GM21576 (cell line): ENCODE results near the gene INCENP.

Source experiments
- ATAC-seq: cut with Tn5 transposase; IDR thresholded peaks from one replicate; pipeline ENCODE4 v1.9.1; 2021; ENCODE audit warnings: mild to moderate bottlenecking, moderate library complexity; ENCODE audit not compliant: unreplicated experiment

Gene INCENP

GRCh38 chr11:62140304-62141110 is 16.7 kb downstream of the INCENP start:
- ATAC-seq = no peak

- ATAC-seq = no peak
Observed at GRCh38 chr11:62141111-62142042, 17.6 kb downstream of the INCENP start.

GRCh38 chr11:62142043-62142375 is 18.2 kb downstream of the INCENP start:
- ATAC-seq = no peak

- no peak for ATAC-seq
Observed at GRCh38 chr11:62142921-62143320, 19.1 kb downstream of the INCENP start.

- no peak for ATAC-seq
Observed at GRCh38 chr11:62143727-62144126, 19.9 kb downstream of the INCENP start.

GRCh38 chr11:62144641-62145255 is 20.9 kb downstream of the INCENP start:
- no peak for ATAC-seq

- no peak for ATAC-seq
Observed at GRCh38 chr11:62145261-62145871, 21.6 kb downstream of the INCENP start.

GRCh38 chr11:62146476-62147200 is 22.8 kb downstream of the INCENP start:
- no peak for ATAC-seq

GRCh38 chr11:62147545-62147944 is 23.7 kb downstream of the INCENP start:
- no peak for ATAC-seq

GRCh38 chr11:62148271-62148980 is 24.6 kb downstream of the INCENP start:
- no peak for ATAC-seq

- no peak for ATAC-seq
Observed at GRCh38 chr11:62149986-62150886, 26.4 kb downstream of the INCENP start.

- ATAC-seq = no peak
Observed at GRCh38 chr11:62150887-62151736, 27.3 kb downstream of the INCENP start.

GRCh38 chr11:62151737-62152102 is 27.9 kb downstream of the INCENP start:
- ATAC-seq = no peak

- ATAC-seq = no peak
Observed at GRCh38 chr11:62152245-62153086, 28.7 kb downstream of the INCENP start.

- ATAC-seq = no peak
Observed at GRCh38 chr11:62153087-62153395, 29.2 kb downstream of the INCENP start.

- ATAC-seq = no peak
Observed at GRCh38 chr11:62153617-62154016, 29.8 kb downstream of the INCENP start.

GRCh38 chr11:62157603-62158002 is 33.8 kb downstream of the INCENP start:
- ATAC-seq = no peak
